MCF 10A (cell line): ENCODE measurements around the gene GIPC2. TPM values are rescaled to one million over a fixed set of nuclear protein-coding genes. Genes with fewer than 3 reads are reported as not detected.
"Not testable (repeated sequence)": the region's sequence is repeated elsewhere in the genome, so short reads cannot be mapped to it uniquely, and the experiment has no call there.

Source experiments
- BruUV-seq: library from RNA; stranded (reverse); fragments of 400-500 nt; replicated peaks from 2 replicates; lab custom pipeline; 2021; lab: Mats Ljungman, UMichigan
- CTCF ChIA-PET: fragments of 300-600 bp; sonication (Branson Sonifier 250); formaldehyde crosslinking; extraction: SDS; loops from one replicate; lab custom pipeline; 2021; ENCODE audit warnings: antibody characterized with exemption, inconsistent platforms; lab: Yijun Ruan, JAX
- POLR2A ChIA-PET: fragments of 300-600, 350-650 bp; sonication (Branson Sonifier 250); formaldehyde crosslinking; extraction: SDS; loops from one replicate; lab custom pipeline; 2020; ENCODE audit warnings: antibody characterized with exemption, inconsistent platforms; lab: Yijun Ruan, JAX
- DNase-seq: peaks from one replicate; pipeline ENCODE4 v3.0.0-alpha.2; 2018; ENCODE audit not compliant: unreplicated experiment
- H3K27ac Mint-ChIP-seq: one replicate; pipeline ENCODE4 v1.8.0; 2022; ENCODE audit warnings: mild to moderate bottlenecking, low read depth, mixed read lengths; ENCODE audit not compliant: unreplicated experiment
- H3K27me3 Mint-ChIP-seq: one replicate; pipeline ENCODE4 v1.8.0; 2022; ENCODE audit warnings: mixed read lengths; ENCODE audit not compliant: insufficient read depth, unreplicated experiment
- H3K36me3 Mint-ChIP-seq: one replicate; pipeline ENCODE4 v1.8.0; 2022; ENCODE audit warnings: mild to moderate bottlenecking, moderate library complexity, mixed read lengths; ENCODE audit not compliant: insufficient read depth, unreplicated experiment
- H3K4me1 Mint-ChIP-seq: one replicate; pipeline ENCODE4 v1.8.0; 2022; ENCODE audit warnings: mixed read lengths; ENCODE audit not compliant: insufficient read depth, unreplicated experiment
- H3K4me3 Mint-ChIP-seq: one replicate; pipeline ENCODE4 v1.8.0; 2022; ENCODE audit warnings: mild to moderate bottlenecking, moderate library complexity, mixed read lengths; ENCODE audit not compliant: unreplicated experiment
- H3K9me3 Mint-ChIP-seq: one replicate; pipeline ENCODE4 v1.8.0; 2022; ENCODE audit warnings: mixed read lengths; ENCODE audit not compliant: unreplicated experiment
- intact Hi-C: fragments of 100-400 bp; cut with micrococcal nuclease; formaldehyde crosslinking; loops from 2 replicates; pipeline ENCODE4 v1.14.1; 2022
- total RNA-seq: library from RNA; stranded (reverse); gene quantifications from 2 replicates; pipeline ENCODE4 v1.2.3, GENCODE V29; 2022
- TF ChIP-seq, protein P1 (sequence below): fragments of 200-600 bp; IDR thresholded peaks from one replicate; pipeline ENCODE4 v1.8.0; 2022; ENCODE audit warnings: antibody characterized with exemption, mild to moderate bottlenecking; ENCODE audit not compliant: unreplicated experiment

The GIPC2 gene
- total RNA-seq, 1 experiment from 2014 or later, result 0.07 TPM

DNA sequence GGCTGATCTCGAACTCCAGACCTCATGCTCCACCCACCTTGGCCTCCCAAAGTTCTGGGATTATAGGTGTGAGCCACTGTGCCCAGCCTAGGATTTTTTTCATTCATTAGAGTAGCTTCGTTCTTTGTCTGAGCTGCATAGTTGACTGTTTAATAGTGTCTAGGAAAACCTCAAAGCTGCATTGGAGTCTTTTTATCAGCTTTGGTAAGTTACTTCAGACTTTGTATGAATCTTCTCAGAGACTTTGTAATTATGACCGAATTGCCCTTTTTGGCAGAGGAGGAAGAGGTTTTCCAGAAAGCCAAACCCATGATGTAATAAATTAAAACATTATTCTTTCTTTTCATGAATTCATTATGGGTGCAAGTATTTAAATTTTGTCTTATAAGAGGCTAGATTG lies 35.9 kb upstream of the GIPC2 start:
- Mint-ChIP-seq H3K36me3 (peaks cover 28% of the 10 kb centered on the region), H3K4me3 (no peak overlapping the region), H3K27ac (no peak overlapping the region), H3K4me1 (peaks cover 9% of the 10 kb centered on the region), H3K27me3 (no peaks in the 10 kb centered on the region), H3K9me3 (no peaks in the 10 kb centered on the region)
- TF ChIP-seq, protein P1, sequence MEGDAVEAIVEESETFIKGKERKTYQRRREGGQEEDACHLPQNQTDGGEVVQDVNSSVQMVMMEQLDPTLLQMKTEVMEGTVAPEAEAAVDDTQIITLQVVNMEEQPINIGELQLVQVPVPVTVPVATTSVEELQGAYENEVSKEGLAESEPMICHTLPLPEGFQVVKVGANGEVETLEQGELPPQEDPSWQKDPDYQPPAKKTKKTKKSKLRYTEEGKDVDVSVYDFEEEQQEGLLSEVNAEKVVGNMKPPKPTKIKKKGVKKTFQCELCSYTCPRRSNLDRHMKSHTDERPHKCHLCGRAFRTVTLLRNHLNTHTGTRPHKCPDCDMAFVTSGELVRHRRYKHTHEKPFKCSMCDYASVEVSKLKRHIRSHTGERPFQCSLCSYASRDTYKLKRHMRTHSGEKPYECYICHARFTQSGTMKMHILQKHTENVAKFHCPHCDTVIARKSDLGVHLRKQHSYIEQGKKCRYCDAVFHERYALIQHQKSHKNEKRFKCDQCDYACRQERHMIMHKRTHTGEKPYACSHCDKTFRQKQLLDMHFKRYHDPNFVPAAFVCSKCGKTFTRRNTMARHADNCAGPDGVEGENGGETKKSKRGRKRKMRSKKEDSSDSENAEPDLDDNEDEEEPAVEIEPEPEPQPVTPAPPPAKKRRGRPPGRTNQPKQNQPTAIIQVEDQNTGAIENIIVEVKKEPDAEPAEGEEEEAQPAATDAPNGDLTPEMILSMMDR, result no peak
- CTCF ChIA-PET, result interaction anchor here (0.6 to 1.0 kb wide), 5 partner anchors 17 to 271 kb away, joined by 3 to 6 read pairs (median 3); no protein-coding TSS in a partner anchor
- intact Hi-C loops, result no loop called here
- POLR2A ChIA-PET, result interaction anchor here (0.6 to 17.0 kb wide), 5 partner anchors 10 to 142 kb away, joined by 3 to 598 read pairs (median 8); partner anchors contain the start of gene FUBP1
- no peak for DNase-seq
- BruUV-seq, result no TSS peak

DNA sequence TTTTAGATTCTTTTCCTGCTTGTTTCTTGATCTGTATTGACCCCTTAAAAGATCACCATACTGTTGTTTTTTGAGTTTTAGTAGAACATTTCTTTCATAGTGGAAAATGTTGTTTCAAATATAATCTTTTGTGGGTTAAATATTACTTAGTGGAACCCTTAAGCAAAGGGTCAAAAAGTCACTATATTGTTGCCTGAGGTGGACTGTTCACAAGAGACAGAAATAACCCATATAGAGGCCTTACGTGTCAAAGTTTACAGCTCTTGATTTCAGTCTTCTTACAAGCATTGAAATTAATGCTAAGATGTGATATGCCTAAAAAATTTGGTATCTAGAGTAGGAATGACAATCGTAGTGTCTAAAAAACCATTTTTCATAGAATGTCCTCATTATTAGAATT lies 34.7 kb upstream of the GIPC2 start:
- no peak overlapping the region for H3K4me3 Mint-ChIP-seq
- H3K27ac Mint-ChIP-seq, result no peak overlapping the region
- TF ChIP-seq, protein P1, result no peak
- no TSS peak for BruUV-seq
- ChIA-PET POLR2A (interaction anchor here (1.8 to 17.0 kb wide), 2 partner anchors 8 to 33 kb away, joined by 8 to 598 read pairs; partner anchors contain the start of gene FUBP1), CTCF (interaction anchor here (0.5 kb wide), 1 partner anchor 360 kb away, joined by 5 read pairs; no protein-coding TSS in a partner anchor)
- DNase-seq, result no peak
- intact Hi-C loops, result no loop called here
- H3K9me3 Mint-ChIP-seq, result no peaks in the 10 kb centered on the region
- H3K27me3 Mint-ChIP-seq, result no peaks in the 10 kb centered on the region
- peaks cover 15% of the 10 kb centered on the region for H3K4me1 Mint-ChIP-seq
- H3K36me3 Mint-ChIP-seq, result peaks cover 38% of the 10 kb centered on the region

DNA sequence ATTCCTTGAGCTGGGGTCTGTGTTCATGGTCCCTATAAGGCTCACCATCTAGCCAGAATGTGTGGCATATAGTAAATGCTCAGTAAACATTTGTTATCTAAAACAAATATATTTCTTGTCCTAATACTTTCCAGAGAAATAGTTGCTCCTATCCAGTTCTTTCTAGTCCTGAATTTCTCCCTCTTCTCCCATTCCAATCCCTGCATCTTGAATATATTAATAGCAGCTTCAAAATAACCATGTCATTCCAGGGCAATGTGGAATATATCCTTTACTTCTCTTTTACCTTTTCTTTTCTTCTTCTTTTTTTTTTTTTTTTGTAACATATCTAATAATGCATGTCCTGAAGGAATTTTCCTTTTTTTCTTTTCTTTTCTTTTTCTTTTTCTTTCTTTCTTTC lies 30.6 kb upstream of the GIPC2 start:
- H3K9me3 Mint-ChIP-seq, result no peaks in the 10 kb centered on the region
- TF ChIP-seq, protein P1, result no peak
- intact Hi-C loops, result no loop called here
- no TSS peak for BruUV-seq
- H3K36me3 Mint-ChIP-seq, result peaks cover 73% of the 10 kb centered on the region
- no peak overlapping the region for H3K27ac Mint-ChIP-seq
- peaks cover 9% of the 10 kb centered on the region for H3K4me1 Mint-ChIP-seq
- H3K4me3 Mint-ChIP-seq, result no peak overlapping the region
- ChIA-PET POLR2A (interaction anchor here (0.7 to 2.5 kb wide), 3 partner anchors 10 to 39 kb away, joined by 3 to 17 read pairs (median 7); partner anchors contain the start of gene DNAJB4), CTCF (interaction anchor here (1.0 to 1.4 kb wide), 2 partner anchors 10 to 93 kb away, joined by 3 to 4 read pairs; partner anchors contain the start of gene DNAJB4)
- no peaks in the 10 kb centered on the region for H3K27me3 Mint-ChIP-seq
- DNase-seq, result no peak

DNA sequence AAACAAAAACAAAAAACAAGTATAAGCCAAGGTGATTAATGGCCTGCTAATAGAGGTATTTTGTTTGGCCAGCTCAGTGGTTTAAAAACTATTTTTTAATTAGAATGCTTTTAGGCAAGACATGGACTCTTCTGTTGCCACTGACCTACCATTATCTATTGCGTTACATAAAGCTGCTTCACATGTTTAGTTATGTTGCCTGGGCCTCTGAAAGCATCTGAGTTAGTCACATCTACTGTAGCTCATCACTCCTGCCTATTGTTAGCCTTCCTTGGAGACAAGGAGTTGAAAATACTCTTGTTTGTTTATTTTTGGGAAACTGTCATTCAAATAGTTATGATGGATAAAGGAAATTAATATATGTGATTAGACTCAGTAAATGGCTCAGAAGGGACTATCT lies 26.7 kb upstream of the GIPC2 start:
- intact Hi-C loops, result no loop called here
- Mint-ChIP-seq H3K9me3 (no peaks in the 10 kb centered on the region), H3K27ac (no peak overlapping the region), H3K27me3 (no peaks in the 10 kb centered on the region), H3K36me3 (peaks cover 65% of the 10 kb centered on the region), H3K4me3 (no peak overlapping the region), H3K4me1 (peaks cover 9% of the 10 kb centered on the region)
- POLR2A ChIA-PET, result interaction anchor here (1.6 to 2.2 kb wide), 5 partner anchors 9 to 40 kb away, joined by 5 to 16 read pairs (median 9); partner anchors contain the start of genes DNAJB4 and FUBP1
- no peak for DNase-seq
- BruUV-seq, result no TSS peak
- CTCF ChIA-PET, result interaction anchor here (0.6 to 1.6 kb wide), 2 partner anchors 95 to 379 kb away, joined by 3 to 7 read pairs; no protein-coding TSS in a partner anchor
- TF ChIP-seq, protein P1, result no peak

DNA sequence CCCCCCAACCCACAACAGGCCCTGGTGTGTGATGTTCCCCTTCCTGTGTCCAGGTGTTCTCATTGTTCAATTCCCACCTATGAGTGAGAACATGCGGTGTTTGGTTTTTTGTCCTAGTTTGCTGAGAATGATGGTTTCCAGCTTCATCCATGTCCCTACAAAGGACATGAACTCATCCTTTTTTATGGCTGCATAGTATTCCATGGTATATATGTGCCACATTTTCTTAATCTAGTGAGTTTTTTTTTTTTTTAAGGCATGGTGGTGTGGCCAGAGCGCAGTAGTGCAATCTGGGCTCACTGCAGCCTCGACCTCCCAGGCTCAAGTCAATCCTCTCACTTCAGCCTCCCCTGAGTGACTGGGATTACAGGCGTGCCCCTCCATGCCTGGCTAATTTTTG lies 24.6 kb upstream of the GIPC2 start:
- H3K27me3 Mint-ChIP-seq, H3K4me3 Mint-ChIP-seq, H3K9me3 Mint-ChIP-seq, intact Hi-C loops, H3K4me1 Mint-ChIP-seq, DNase-seq, BruUV-seq, CTCF ChIA-PET, H3K27ac Mint-ChIP-seq: not testable (repeated sequence)
- peaks cover 44% of the 10 kb centered on the region for H3K36me3 Mint-ChIP-seq
- POLR2A ChIA-PET, result interaction anchor here (2.0 kb wide), 1 partner anchor 13 kb away, joined by 9 read pairs; no protein-coding TSS in a partner anchor
